Activated CD8-positive, alpha-beta T cell treated with anti-CD3 and anti-CD28 coated beads for 36 hours (primary cell): Measurements from ENCODE around the gene TCP11. TPM values are rescaled to one million over a fixed set of nuclear protein-coding genes. Genes with fewer than 3 reads are reported as not detected.

Experiments
- ATAC-seq: fragments of 200-7000 bp; cut with Tn5 transposase; one replicate; pipeline ENCODE4 v1.10.0; 2021; ENCODE audit warnings: mild to moderate bottlenecking, moderate library complexity
- CTCF ChIA-PET: fragments of 350-600 bp; sonication (Branson Sonifier 250); formaldehyde crosslinking; loops from one replicate; lab custom pipeline; 2021; ENCODE audit warnings: antibody characterized with exemption; lab: Charles Lee
- POLR2A ChIA-PET: fragments of 350-600 bp; sonication (Branson Sonifier 250); formaldehyde crosslinking; loops from one replicate; lab custom pipeline; 2021; ENCODE audit warnings: antibody characterized with exemption; lab: Charles Lee
- DNase-seq: peaks from one replicate; pipeline ENCODE4 v3.0.0-alpha.2; 2020
- H3K27ac Mint-ChIP-seq: one replicate; pipeline ENCODE4 v1.8.0; 2021; ENCODE audit warnings: mild to moderate bottlenecking, mixed read lengths
- H3K27me3 Mint-ChIP-seq: one replicate; pipeline ENCODE4 v1.8.0; 2021; ENCODE audit warnings: mixed read lengths
- H3K36me3 Mint-ChIP-seq: one replicate; pipeline ENCODE4 v1.8.0; 2021; ENCODE audit warnings: low read depth, mixed read lengths
- H3K4me1 Mint-ChIP-seq: one replicate; pipeline ENCODE4 v1.8.0; 2021; ENCODE audit warnings: low read depth, mixed read lengths
- H3K4me3 Mint-ChIP-seq: one replicate; pipeline ENCODE4 v1.8.0; 2021; ENCODE audit warnings: mild to moderate bottlenecking, moderate library complexity, mixed read lengths
- H3K9me3 Mint-ChIP-seq: one replicate; pipeline ENCODE4 v1.8.0; 2021; ENCODE audit warnings: mixed read lengths
- intact Hi-C: fragments of 100-400 bp; cut with micrococcal nuclease; formaldehyde crosslinking; loops from one replicate; pipeline ENCODE4 v1.10.0; 2022
- total RNA-seq, 2 experiments: library from RNA; stranded (reverse); gene quantifications; one replicate each; pipeline ENCODE4 v1.2.3, GENCODE V29; 2021
- TF ChIP-seq, protein P1 (sequence below): fragments of 200-600 bp; IDR thresholded peaks from one replicate; pipeline ENCODE4 v1.8.0; 2022; ENCODE audit warnings: antibody characterized with exemption, mild to moderate bottlenecking

Gene TCP11
- total RNA-seq, 2 experiments from 2014 or later: not detected

DNA sequence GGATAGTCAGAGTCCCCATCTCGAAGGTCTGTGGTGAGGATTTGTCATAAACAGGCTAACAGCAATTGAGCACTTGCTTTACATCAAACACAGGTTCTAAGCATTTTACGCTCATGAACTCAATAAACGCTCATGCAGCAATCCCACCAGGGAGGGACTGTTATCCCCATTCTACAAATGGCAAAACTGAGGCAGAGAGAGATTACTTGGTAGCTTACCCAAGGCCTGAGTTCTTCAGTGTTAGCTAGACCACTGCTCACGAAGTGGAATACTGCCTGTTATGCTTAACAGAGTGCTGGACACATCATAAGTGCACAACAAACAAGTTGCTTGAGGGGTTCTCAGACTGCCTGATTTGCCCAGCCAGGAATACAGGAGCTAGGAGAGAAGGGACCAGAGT lies 23.7 kb upstream of the TCP11 start:
- intact Hi-C loops: no loop called here
- Mint-ChIP-seq H3K4me1 (no peaks in the 10 kb centered on the region), H3K9me3 (peaks cover 4% of the 10 kb centered on the region), H3K27me3 (peaks cover 8% of the 10 kb centered on the region), H3K36me3 (no peaks in the 10 kb centered on the region), H3K27ac (no peak overlapping the region), H3K4me3 (no peak overlapping the region)
- TF ChIP-seq, protein P1, sequence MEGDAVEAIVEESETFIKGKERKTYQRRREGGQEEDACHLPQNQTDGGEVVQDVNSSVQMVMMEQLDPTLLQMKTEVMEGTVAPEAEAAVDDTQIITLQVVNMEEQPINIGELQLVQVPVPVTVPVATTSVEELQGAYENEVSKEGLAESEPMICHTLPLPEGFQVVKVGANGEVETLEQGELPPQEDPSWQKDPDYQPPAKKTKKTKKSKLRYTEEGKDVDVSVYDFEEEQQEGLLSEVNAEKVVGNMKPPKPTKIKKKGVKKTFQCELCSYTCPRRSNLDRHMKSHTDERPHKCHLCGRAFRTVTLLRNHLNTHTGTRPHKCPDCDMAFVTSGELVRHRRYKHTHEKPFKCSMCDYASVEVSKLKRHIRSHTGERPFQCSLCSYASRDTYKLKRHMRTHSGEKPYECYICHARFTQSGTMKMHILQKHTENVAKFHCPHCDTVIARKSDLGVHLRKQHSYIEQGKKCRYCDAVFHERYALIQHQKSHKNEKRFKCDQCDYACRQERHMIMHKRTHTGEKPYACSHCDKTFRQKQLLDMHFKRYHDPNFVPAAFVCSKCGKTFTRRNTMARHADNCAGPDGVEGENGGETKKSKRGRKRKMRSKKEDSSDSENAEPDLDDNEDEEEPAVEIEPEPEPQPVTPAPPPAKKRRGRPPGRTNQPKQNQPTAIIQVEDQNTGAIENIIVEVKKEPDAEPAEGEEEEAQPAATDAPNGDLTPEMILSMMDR: no peak
- no peak for DNase-seq
- ATAC-seq: no peak
- POLR2A ChIA-PET: no interaction called here
- CTCF ChIA-PET: interaction anchor here (2.1 kb wide), 1 partner anchor 25 kb away, joined by 9 read pairs; no protein-coding TSS in a partner anchor

DNA sequence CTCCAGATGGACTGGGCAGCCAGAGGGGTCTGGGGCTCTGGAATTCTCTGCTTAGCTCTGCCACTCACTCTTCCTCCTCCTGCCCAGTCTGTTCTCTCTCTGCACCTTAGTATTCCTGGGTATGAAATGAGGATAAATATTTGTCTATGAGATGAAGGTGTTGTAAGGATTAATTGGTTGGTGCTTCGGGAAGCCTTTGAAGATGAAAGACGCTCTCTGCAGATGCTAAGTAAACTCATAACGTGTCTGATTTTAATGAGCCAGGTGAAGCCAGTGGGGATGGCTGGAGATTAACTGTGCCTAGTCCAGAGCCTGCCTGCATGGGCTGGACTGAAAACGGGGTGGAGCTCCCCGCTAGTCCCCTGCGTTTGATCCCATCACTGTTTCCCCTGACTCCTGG lies 23.1 kb upstream of the TCP11 start:
- TF ChIP-seq, protein P1: no peak
- ATAC-seq (no peak), DNase-seq (no peak)
- ChIA-PET CTCF (interaction anchor here (2.1 kb wide), 1 partner anchor 25 kb away, joined by 9 read pairs; no protein-coding TSS in a partner anchor), POLR2A (no interaction called here)
- peaks cover 8% of the 10 kb centered on the region for H3K27me3 Mint-ChIP-seq
- no peak overlapping the region for H3K4me3 Mint-ChIP-seq
- no peak overlapping the region for H3K27ac Mint-ChIP-seq
- no peaks in the 10 kb centered on the region for H3K4me1 Mint-ChIP-seq
- no peaks in the 10 kb centered on the region for H3K36me3 Mint-ChIP-seq
- H3K9me3 Mint-ChIP-seq: no peaks in the 10 kb centered on the region
- intact Hi-C loops: no loop called here

DNA sequence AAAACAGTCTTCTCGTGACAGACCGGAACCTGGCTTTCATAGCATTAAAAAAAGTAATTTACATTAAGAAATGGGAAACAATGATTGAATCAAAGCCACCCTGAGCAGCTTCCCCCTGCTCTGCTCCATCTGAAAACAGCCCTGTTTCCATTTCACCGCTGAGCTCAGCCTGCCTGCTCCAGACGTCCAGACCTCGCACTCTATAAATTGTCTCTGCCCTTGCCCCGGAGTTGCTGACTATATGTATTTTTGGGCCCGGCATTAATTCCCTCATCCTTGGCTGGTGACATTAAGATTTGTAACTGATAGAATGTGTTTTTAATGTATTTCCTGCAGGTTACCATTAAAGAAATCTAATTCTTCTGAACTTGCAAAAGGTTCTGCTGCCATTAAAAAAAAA lies 22.7 kb upstream of the TCP11 start:
- intact Hi-C loops: no loop called here
- Mint-ChIP-seq H3K36me3 (no peaks in the 10 kb centered on the region), H3K27ac (no peak overlapping the region), H3K4me1 (no peaks in the 10 kb centered on the region), H3K9me3 (no peaks in the 10 kb centered on the region), H3K4me3 (no peak overlapping the region), H3K27me3 (peaks cover 8% of the 10 kb centered on the region)
- DNase-seq (no peak), ATAC-seq (no peak)
- TF ChIP-seq, protein P1: no peak
- ChIA-PET CTCF (interaction anchor here (2.1 kb wide), 1 partner anchor 24 kb away, joined by 9 read pairs; no protein-coding TSS in a partner anchor), POLR2A (no interaction called here)

DNA sequence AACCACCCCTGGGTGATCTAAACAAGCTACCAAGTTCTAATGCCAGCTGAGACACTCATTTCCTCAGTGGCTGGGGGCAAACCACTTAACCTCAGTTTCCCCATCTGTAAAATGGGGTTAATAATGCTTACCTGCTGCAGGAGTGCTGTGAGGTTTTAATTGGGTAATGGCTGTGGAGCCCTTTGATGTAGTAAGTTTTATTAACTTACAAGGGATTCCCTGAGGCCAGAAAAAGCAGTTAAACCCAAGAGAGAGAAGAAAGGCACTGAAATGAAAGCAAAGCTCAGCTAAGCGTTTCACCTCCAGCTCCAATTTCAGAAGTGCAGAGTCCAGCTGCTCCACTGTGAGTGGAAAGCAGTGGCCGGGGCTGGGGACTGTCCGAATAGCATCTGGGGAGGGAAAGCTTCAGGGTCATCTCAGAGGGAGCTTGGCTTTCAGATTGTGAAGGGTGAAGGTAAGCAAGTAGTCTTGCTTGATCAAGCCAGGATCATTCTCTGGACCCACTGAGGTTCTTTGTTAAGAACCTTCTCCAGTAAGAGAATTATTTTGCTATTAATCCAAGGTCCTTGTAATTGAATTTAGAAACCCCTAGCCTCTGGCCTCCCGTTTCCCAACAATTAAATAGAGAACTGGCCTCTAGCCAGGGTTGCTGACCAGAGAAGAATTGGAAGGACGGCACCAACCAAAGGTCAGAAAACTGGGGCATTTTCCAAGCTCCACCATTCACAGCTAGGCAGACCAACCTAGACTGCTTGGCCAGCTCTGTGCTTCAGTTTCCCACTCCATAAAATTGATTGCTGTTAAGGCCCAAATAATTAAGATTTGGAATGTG lies 20.9 kb upstream of the TCP11 start:
- Mint-ChIP-seq H3K36me3 (no peaks in the 10 kb centered on the region), H3K27me3 (peaks cover 9% of the 10 kb centered on the region), H3K9me3 (no peaks in the 10 kb centered on the region), H3K27ac (no peak overlapping the region), H3K4me3 (no peak overlapping the region), H3K4me1 (no peaks in the 10 kb centered on the region)
- TF ChIP-seq, protein P1: no peak
- CTCF ChIA-PET: interaction anchor here (1.0 to 2.0 kb wide), 6 partner anchors 10 to 79 kb away, joined by 3 to 10 read pairs (median 6); no protein-coding TSS in a partner anchor
- ATAC-seq (no peak), DNase-seq (no peak)
- POLR2A ChIA-PET: interaction anchor here (1.0 kb wide), 1 partner anchor 12 kb away, joined by 3 read pairs; no protein-coding TSS in a partner anchor
- intact Hi-C loops: no loop called here

DNA sequence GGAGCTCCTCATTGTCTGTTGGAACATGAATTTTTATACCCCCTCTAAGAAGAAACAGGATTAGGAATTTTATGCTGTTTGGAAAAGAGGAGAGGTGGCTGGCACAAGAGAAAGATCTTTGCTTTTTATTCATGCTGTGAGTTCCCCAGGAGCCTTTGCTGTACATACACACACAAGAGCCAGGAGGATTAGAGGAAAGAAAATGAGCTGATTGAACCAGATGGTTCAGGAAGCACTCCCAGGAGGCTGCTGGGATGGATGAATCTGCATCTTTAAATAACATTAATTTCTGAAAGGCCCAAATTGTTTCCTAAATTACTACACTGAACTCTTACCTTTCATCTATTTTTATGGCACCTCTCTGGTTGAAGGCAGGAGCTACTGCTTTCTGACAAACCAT lies 20.1 kb upstream of the TCP11 start:
- peaks cover 9% of the 10 kb centered on the region for H3K27me3 Mint-ChIP-seq
- no peak overlapping the region for H3K4me3 Mint-ChIP-seq
- TF ChIP-seq, protein P1: no peak
- intact Hi-C loops: no loop called here
- H3K27ac Mint-ChIP-seq: no peak overlapping the region
- no peaks in the 10 kb centered on the region for H3K36me3 Mint-ChIP-seq
- ChIA-PET POLR2A (no interaction called here), CTCF (interaction anchor here (1.0 to 2.0 kb wide), 5 partner anchors 11 to 80 kb away, joined by 3 to 10 read pairs (median 5); no protein-coding TSS in a partner anchor)
- DNase-seq (no peak), ATAC-seq (no peak)
- no peaks in the 10 kb centered on the region for H3K9me3 Mint-ChIP-seq
- H3K4me1 Mint-ChIP-seq: no peaks in the 10 kb centered on the region
